Liver (tissue), 3 donors: Measurements from ENCODE around the gene SNAP47.

Source experiments
- GABPA ChIP-seq, 2 donors: IDR thresholded peaks in 1 of 2; conservative IDR thresholded peaks in 1 of 2; 2 replicates each; pipeline ENCODE4 v1.6.1; 2016; ENCODE audit warnings: antibody characterized with exemption in 2 of 2, mild to moderate bottlenecking in 1 of 2, moderate library complexity in 1 of 2
- JUND ChIP-seq, 2 donors: IDR thresholded peaks; 2 replicates each; pipeline ENCODE4 v1.6.1; 2016; ENCODE audit warnings: antibody characterized with exemption in 2 of 2
- MAX ChIP-seq: IDR thresholded peaks from 2 replicates; pipeline ENCODE4 v1.6.1; 2016; ENCODE audit warnings: antibody characterized with exemption
- NR2F2 ChIP-seq: IDR thresholded peaks from 2 replicates; pipeline ENCODE4 v1.6.1; 2016; ENCODE audit warnings: antibody characterized with exemption
- RAD21 ChIP-seq, 2 donors: IDR thresholded peaks; 2 replicates each; pipeline ENCODE4 v1.6.1; 2016; ENCODE audit warnings: antibody characterized with exemption in 2 of 2, mild to moderate bottlenecking in 2 of 2
- RXRA ChIP-seq, 2 donors: IDR thresholded peaks; 2 replicates each; pipeline ENCODE4 v1.6.1; 2017 to 2018; ENCODE audit warnings: antibody characterized with exemption in 2 of 2, mild to moderate bottlenecking in 1 of 2
- TAF1 ChIP-seq: conservative IDR thresholded peaks from 2 replicates; pipeline ENCODE4 v1.6.1; 2016; ENCODE audit warnings: antibody characterized with exemption, mild to moderate bottlenecking
- YY1 ChIP-seq: IDR thresholded peaks from 2 replicates; pipeline ENCODE4 v1.6.1; 2016; ENCODE audit warnings: antibody characterized with exemption, mild to moderate bottlenecking
- TF ChIP-seq, protein P1 (sequence below): fragments of 150-350 bp; IDR thresholded peaks from 2 replicates; pipeline ENCODE4 v1.5.1; 2017; ENCODE audit warnings: improper control_type of control experiment, low read depth, low read length; ENCODE audit not compliant: missing input control
- TF ChIP-seq, protein P2 (sequence below): IDR thresholded peaks from 2 replicates; pipeline ENCODE4 v1.6.1; 2016; ENCODE audit warnings: antibody characterized with exemption, mild to moderate bottlenecking
- donor health status: healthy.
- donor health status: healthy.

GRCh38 chr1:227797625-227798024 is 62.4 kb downstream of the SNAP47 start:
- TF ChIP-seq, protein P1, sequence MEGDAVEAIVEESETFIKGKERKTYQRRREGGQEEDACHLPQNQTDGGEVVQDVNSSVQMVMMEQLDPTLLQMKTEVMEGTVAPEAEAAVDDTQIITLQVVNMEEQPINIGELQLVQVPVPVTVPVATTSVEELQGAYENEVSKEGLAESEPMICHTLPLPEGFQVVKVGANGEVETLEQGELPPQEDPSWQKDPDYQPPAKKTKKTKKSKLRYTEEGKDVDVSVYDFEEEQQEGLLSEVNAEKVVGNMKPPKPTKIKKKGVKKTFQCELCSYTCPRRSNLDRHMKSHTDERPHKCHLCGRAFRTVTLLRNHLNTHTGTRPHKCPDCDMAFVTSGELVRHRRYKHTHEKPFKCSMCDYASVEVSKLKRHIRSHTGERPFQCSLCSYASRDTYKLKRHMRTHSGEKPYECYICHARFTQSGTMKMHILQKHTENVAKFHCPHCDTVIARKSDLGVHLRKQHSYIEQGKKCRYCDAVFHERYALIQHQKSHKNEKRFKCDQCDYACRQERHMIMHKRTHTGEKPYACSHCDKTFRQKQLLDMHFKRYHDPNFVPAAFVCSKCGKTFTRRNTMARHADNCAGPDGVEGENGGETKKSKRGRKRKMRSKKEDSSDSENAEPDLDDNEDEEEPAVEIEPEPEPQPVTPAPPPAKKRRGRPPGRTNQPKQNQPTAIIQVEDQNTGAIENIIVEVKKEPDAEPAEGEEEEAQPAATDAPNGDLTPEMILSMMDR, result no peak
- TF ChIP-seq MAX (no peak), RAD21 (IDR thresholded peaks at IDR 0.05) (no peak), TAF1 (no peak), JUND (IDR thresholded peaks at IDR 0.05) (no peak), GABPA (IDR thresholded peaks at IDR 0.05 in 1 of 2, conservative IDR thresholded peaks at IDR 0.05 in 1 of 2) (no peak), YY1 (no peak), RXRA (IDR thresholded peaks at IDR 0.05) (no peak), NR2F2 (no peak)
- TF ChIP-seq, protein P2, sequence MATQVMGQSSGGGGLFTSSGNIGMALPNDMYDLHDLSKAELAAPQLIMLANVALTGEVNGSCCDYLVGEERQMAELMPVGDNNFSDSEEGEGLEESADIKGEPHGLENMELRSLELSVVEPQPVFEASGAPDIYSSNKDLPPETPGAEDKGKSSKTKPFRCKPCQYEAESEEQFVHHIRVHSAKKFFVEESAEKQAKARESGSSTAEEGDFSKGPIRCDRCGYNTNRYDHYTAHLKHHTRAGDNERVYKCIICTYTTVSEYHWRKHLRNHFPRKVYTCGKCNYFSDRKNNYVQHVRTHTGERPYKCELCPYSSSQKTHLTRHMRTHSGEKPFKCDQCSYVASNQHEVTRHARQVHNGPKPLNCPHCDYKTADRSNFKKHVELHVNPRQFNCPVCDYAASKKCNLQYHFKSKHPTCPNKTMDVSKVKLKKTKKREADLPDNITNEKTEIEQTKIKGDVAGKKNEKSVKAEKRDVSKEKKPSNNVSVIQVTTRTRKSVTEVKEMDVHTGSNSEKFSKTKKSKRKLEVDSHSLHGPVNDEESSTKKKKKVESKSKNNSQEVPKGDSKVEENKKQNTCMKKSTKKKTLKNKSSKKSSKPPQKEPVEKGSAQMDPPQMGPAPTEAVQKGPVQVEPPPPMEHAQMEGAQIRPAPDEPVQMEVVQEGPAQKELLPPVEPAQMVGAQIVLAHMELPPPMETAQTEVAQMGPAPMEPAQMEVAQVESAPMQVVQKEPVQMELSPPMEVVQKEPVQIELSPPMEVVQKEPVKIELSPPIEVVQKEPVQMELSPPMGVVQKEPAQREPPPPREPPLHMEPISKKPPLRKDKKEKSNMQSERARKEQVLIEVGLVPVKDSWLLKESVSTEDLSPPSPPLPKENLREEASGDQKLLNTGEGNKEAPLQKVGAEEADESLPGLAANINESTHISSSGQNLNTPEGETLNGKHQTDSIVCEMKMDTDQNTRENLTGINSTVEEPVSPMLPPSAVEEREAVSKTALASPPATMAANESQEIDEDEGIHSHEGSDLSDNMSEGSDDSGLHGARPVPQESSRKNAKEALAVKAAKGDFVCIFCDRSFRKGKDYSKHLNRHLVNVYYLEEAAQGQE, result no peak
